HG03442 (cell line): ENCODE measurements around the gene DPPA5.
A peak's percentile ranks its signal among the peaks of the same experiment; 100 is the strongest.
"Not testable (repeated sequence)": the region's sequence is repeated elsewhere in the genome, so short reads cannot be mapped to it uniquely, and the experiment has no call there.

Experiments used
- ATAC-seq: cut with Tn5 transposase; IDR thresholded peaks from one replicate; pipeline ENCODE4 v1.9.1; 2021; ENCODE audit warnings: mild to moderate bottlenecking, moderate library complexity; ENCODE audit not compliant: unreplicated experiment

The DPPA5 gene

DNA sequence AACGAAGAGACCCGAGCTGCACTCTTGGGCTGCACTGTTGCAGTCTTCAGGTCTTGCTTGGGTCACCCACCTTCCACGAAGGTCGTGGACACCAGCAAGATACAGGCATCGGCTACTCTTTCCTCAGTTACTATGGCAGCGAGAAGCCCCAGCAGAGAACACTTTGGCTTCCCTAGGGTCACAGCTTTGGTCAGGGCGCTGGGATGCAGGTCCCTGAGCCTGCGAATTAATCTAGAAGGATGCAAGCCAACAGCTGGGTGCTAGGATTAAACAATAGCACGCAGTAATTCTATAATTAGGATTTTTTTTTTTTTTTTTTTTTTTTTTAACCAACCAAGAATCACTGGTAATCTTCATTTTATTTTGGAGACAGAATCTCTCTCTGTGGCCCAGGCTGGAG is 10.5 kb upstream of the DPPA5 start:
- ATAC-seq, result no peak

DNA sequence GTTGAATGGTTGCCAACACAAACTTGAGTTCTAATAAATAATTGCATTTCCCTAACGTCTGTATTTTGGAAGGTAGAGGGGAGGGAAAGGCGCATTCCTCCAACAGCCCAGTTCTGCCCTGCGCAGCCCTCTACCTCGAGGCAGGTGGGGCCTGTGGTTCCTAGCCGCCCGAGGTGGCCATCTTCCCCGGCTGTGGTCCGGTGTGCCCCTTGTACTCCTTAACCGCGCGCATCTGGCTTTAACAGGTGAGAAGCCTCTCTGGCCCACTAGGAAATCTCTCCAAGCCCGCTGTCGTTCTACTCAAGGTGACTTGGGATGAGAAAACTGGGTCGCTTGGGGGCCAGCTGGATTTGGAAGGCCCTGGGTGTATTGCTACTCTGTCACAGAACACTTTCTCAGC is 10.0 kb upstream of the DPPA5 start:
- ATAC-seq, result no peak

DNA sequence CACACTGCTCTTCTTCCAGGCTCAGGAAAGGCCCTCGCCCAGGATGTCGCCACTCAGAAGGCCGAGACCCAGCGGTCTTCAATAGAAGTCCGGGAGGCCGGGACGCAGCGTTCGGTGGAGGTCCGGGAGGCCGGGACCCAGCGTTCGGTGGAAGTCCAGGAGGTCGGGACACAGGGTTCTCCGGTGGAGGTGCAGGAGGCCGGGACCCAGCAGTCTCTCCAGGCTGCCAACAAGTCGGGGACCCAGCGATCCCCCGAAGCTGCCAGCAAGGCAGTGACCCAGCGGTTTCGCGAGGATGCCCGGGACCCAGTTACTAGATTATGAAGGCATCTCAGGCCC is 9.4 kb upstream of the DPPA5 start:
- ATAC-seq, result no peak

DNA sequence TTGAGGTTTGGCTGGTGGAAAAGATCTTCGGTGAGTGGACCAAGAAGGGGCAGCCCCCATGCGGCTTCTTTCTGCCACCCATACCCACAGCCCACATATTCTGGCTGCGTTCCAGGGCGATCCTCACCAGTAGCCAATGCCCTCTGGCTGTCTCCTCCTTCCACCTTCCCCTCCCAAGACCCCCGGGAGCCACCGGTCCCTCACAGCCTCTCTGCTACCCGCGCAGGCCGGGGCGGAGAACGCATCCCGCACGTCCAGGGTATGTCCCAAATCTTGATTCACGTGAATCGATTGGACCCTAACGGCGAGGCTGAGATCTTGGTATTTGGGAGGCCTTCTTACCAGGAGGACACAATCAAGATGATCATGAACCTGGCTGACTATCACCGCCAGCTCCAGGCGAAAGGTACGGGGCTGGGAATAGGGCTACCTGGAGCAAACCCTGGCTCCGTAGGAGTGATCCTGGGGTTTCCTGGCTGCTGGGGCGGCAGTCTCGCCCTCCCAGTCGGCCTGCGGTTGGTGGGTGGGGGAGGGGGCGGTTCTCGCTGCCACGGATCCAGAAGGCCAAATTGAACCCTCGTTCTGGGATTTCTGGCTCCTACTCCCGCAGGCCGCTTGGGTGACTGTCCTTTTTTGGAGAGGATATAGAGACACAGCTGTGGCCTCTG is 8.9 kb upstream of the DPPA5 start:
- ATAC-seq, result no peak

- ATAC-seq, result no peak
Measured at GRCh38 chr6:73362358-73362757, 8.3 kb upstream of the DPPA5 start, which contains the start of gene KHDC3L. Gene KHDC3L, plus strand, starts transcription at chr6:73362658. Its CDS starts 72 bp downstream, at chr6:73362730.

DNA sequence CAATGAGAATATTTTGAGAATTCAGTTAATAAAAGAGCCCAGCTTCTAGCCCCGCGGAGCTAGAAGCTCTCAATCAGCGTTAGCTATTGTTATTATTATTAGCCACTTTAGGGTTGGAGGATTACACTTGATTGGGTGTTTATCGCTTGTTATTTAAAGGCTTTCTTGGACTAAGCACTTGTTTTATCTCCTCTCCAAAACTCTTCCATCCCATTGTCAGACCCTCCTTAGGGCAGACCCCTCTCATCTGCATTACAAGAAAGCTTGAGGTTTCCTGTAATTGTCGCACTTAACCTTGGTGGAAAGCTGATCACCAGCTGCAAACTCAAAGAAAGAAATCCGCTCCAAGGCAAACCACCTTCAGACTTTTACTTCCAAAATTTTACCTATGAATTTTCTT is 4.8 kb downstream of the DPPA5 start:
- ATAC-seq, result no peak

- ATAC-seq, result no peak
Measured at GRCh38 chr6:73348550-73349204, 5.4 kb downstream of the DPPA5 start.

DNA sequence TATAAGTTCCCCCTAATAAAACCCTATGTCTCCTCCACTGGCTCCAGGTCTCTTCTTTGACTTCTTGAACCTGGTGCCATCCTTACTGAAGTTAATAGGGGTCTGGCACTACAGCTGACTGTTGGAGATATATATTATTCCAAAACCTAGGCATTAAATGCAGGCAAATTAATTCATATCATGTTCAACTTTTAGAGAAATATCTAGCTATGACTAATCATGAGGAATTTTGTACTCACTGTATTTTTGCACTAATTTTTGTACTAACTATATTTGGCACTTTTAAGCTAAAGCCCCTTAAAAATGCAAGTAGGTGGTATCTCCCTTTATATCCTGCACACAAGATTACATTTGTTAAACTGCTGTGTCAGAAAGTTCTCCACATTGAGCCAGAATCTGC is 10.9 kb downstream of the DPPA5 start:
- ATAC-seq, result no peak

DNA sequence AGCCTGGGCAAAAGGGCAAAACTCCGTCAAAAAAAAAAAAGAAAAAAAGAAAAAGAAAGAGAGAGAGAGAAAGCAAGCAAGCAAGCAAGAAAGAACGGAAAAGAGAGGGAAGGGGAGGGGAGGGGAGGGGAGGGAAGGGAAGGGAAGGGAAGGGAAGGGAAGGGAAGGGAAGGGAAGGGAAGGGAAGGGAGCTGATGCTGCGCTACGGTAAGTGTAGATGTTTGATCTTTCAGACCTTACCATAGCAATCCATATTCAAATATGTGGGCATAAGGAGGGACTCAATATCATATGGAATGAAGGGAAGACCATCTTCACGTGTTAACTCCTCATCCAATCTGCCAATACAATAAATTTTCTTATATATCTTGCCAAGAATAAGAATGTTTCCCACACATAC is 11.9 kb downstream of the DPPA5 start:
- no peak for ATAC-seq

GRCh38 chr6:73341335-73341734 is 12.7 kb downstream of the DPPA5 start:
- ATAC-seq, result no peak

DNA sequence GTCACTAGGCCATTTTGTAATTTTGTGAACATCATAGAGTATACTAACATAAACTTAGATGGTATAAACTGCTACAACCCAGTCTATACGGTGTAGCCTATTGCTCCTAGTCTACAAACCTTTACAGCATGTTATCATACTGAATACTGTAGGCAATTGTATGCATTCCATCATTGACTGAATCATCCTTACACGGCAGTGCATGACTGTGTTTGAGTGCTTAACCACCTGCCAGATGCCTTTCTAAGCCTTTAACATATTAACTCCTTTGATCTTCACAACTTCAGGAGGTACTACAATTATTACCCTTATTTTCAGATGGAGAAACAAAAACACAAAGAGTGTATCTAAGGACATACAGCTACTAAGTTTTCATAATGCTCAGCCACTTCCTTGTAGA is 14.0 kb downstream of the DPPA5 start:
- no peak for ATAC-seq

- ATAC-seq, result no peak
Measured at GRCh38 chr6:73339340-73339739, 14.7 kb downstream of the DPPA5 start.

GRCh38 chr6:73329201-73329600 is 24.9 kb downstream of the DPPA5 start:
- ATAC-seq, result peak; percentile 73

DNA sequence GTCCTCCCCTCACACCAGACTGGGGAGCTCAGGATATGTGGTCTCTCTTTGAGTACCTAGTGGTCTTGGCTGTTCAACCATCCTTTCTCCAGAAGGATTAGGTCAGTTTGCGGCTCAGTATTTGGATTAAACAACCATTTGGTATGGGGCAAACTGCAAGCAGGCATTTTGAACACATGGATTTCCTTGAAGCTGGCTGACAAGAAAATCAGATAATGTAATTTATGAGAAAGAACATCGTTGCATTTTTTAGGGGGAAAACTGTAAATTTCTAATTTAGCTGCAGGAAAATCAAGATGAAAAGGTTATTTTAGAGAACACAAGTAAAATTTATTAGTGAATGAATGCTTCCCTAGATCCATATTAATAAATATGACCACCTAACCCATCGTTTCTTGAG is 25.3 kb downstream of the DPPA5 start:
- ATAC-seq, result no peak

DNA sequence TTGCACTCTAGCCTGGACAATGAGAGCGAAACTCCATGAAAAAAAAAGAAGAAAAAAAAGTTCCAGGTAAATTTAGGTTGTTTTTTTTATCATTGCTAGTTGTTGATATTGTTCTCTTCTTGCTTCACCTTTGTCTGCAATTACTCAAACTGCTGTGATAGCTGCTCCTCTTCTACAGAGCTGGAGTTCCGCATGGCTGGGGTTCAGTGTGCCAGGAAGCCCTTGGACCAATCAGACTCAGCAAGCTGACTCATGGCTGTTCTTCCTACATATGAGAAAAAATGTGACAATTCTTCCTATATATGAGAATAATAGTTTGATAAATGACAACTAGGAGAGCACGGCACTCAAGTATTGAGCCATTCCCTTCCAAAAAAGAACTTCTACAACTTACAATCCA is 28.4 kb downstream of the DPPA5 start:
- ATAC-seq, result no peak

DNA sequence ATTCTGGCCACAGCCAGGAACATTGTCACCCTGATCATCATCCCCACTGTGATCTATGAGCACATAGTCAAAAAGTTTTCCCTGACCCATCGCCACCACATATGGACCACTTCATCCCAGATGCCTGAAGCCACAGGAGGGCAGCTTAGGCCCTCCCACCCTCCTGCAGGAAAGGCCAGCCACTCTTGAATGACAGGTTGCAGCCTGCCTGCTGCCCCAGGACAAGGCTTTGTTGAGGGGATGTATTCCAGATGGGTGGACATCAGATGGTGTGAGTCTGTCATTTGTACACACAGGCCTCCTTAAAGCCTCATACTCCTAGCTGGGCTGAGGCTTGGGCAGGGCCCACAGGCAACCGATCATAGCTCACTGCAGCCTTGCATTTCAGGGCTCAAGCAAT is 30.8 kb downstream of the DPPA5 start:
- ATAC-seq, result no peak

DNA sequence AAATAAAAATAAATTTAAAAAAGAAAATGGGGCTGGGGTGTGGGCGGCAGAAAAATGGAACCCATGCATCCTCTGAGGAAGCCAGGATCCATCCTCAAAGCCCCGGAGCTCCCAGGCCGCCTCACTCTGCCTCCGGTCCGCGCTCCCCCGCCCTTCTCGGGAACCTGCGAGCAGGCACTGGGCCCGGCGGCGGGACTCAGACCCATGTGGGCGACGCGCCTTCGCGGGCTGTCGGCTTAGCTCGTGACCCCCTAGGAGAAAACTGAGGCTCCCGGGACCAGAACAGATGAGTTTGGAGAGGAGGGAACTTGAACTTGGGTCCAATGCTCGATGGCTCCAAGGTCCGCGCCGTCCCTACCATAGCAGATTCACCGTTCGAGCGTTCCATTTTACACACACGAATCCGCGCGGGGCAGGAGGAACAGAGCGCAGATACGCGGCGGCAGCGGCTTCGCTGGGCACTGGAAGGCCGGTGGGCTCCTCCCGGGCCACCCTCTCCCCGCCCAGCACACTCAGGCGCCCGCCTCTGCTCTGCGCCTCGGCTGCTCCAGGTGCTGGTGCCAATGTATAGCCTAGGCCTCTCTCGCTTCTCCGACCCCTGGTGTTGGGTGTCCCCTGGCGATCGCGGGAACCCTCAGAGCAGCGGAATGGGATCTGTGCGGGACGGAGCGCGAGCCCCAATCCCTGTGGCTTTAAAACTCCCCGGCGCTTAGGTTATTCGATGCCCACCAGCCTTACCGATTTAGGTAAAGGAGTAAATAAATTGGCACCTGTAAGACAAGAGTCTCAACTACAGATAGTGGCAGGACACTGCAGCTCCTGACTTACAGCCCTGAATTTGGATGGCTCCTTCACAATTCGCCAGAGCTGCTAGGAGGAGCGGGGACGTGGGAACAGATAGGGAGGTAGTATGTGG is 39.2 kb downstream of the DPPA5 start:
- no peak for ATAC-seq

GRCh38 chr6:73310503-73310845 is 43.6 kb downstream of the DPPA5 start:
- not testable (repeated sequence) for ATAC-seq

GRCh38 chr6:73309785-73310502 is 44.1 kb downstream of the DPPA5 start:
- ATAC-seq, result peak; percentile 96

DNA sequence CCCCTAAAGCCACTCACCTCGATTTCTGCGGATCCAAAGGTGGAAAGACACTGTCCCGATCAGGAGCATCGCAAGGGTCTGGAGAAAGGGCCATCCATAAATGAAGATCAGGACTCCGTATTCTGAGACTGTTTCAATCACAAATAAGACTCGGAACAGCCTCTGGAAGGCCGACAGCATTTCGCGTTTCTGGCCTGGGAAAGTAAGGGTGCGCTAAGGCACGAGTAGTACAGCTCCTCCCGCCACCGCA is 44.6 kb downstream of the DPPA5 start:
- ATAC-seq, result no peak

GRCh38 chr6:73308712-73309534 is 45.2 kb downstream of the DPPA5 start:
- ATAC-seq, result no peak
